ENCODE measurements around the gene NPIPB8. TPM values are rescaled to one million over a fixed set of nuclear protein-coding genes. Genes with fewer than 3 reads are reported as not detected.
"Not testable (repeated sequence)": the region's sequence is repeated elsewhere in the genome, so short reads cannot be mapped to it uniquely, and the experiment has no call there.

NPIPB8 gene
- total RNA-seq, 4 donors from 2014 or later: 1.3 to 2.4 TPM; not detected in 2

GRCh38 chr16:28623172-28623711, 14.6 kb upstream of the NPIPB8 start:
- 2 to 32% methylated on average over 24 to 39 of the region's 68 CpGs for WGBS, 2 donors
- H3K36me3 ChIP-seq: no peaks in the 10 kb centered on the region
- peak overlapping the region in 2 of 4 donors; percentile 10 to 51 for H3K27ac ChIP-seq
- peaks cover 0 to 14% of the 10 kb centered on the region in 2 donors for H3K27me3 ChIP-seq
- DNase-seq (ENCODE audit: low spot score in 2 of 2): no peak
- H3K9me3 ChIP-seq: no peaks in the 10 kb centered on the region
- no peak for TF ChIP-seq EP300 (IDR thresholded peaks at IDR 0.05)
- no peak for TF ChIP-seq POLR2A (IDR thresholded peaks at IDR 0.05)
- no peak for TF ChIP-seq CTCF (IDR thresholded peaks at IDR 0.05)
- H3K4me1 ChIP-seq: peaks cover 0 to 13% (median 0%) of the 10 kb centered on the region in 4 donors
- H3K4me3 ChIP-seq: peak overlapping the region; percentile 40 to 61 (median 51)

GRCh38 chr16:28630905-28631304, 7.0 kb upstream of the NPIPB8 start:
- H3K36me3 ChIP-seq; H3K4me3 ChIP-seq; H3K27ac ChIP-seq; H3K27me3 ChIP-seq; H3K9me3 ChIP-seq; H3K4me1 ChIP-seq; DNase-seq (ENCODE audit: low spot score in 2 of 2): not testable (repeated sequence)
- 70 to 84% methylated on average over 3 to 5 of the region's 5 CpGs for WGBS, 2 donors

GRCh38 chr16:28636093-28636823, 1.6 kb upstream of the NPIPB8 start:
- H3K27ac ChIP-seq; H3K27me3 ChIP-seq; H3K9me3 ChIP-seq; H3K4me3 ChIP-seq; DNase-seq (ENCODE audit: low spot score in 2 of 2); H3K4me1 ChIP-seq; H3K36me3 ChIP-seq: not testable (repeated sequence)
- 43 to 55% methylated on average over 5 of the region's 5 CpGs for WGBS, 2 donors

GRCh38 chr16:28638359-28638758, 494 bp downstream of the NPIPB8 start:
- not testable (repeated sequence) for H3K4me1 ChIP-seq; H3K9me3 ChIP-seq; H3K4me3 ChIP-seq; H3K36me3 ChIP-seq; DNase-seq (ENCODE audit: low spot score in 2 of 2); H3K27me3 ChIP-seq; H3K27ac ChIP-seq
- WGBS, 2 donors: 83 to 90% methylated on average over 2 to 3 of the region's 5 CpGs

GRCh38 chr16:28639959-28640358, 2.1 kb downstream of the NPIPB8 start:
- 58 to 88% methylated on average over 2 of the region's 2 CpGs for WGBS, 2 donors
- DNase-seq (ENCODE audit: low spot score in 2 of 2); H3K36me3 ChIP-seq; H3K27me3 ChIP-seq; H3K4me1 ChIP-seq; H3K9me3 ChIP-seq; H3K4me3 ChIP-seq; H3K27ac ChIP-seq: not testable (repeated sequence)

- WGBS, 2 donors: 80 to 91% methylated on average over 6 to 9 of the region's 25 CpGs
- not testable (repeated sequence) for H3K4me3 ChIP-seq; H3K27ac ChIP-seq; H3K27me3 ChIP-seq; H3K9me3 ChIP-seq; H3K4me1 ChIP-seq; DNase-seq (ENCODE audit: low spot score in 2 of 2); H3K36me3 ChIP-seq
Observed at GRCh38 chr16:28666264-28666663, 28.4 kb downstream of the NPIPB8 start.

- H3K4me1 ChIP-seq; H3K9me3 ChIP-seq; H3K4me3 ChIP-seq; H3K27ac ChIP-seq; DNase-seq (ENCODE audit: low spot score in 2 of 2); H3K27me3 ChIP-seq; H3K36me3 ChIP-seq: not testable (repeated sequence)
- WGBS, 2 donors: no CpG with 5 or more reads among the region's 7 CpGs
Observed at GRCh38 chr16:28667480-28667879, 29.6 kb downstream of the NPIPB8 start.

- not testable (repeated sequence) for H3K9me3 ChIP-seq; H3K4me1 ChIP-seq; H3K36me3 ChIP-seq; H3K27ac ChIP-seq; DNase-seq (ENCODE audit: low spot score in 2 of 2); H3K27me3 ChIP-seq; H3K4me3 ChIP-seq
- no CpG with 5 or more reads among the region's 4 CpGs for WGBS, 2 donors
Observed at GRCh38 chr16:28668199-28668598, 30.3 kb downstream of the NPIPB8 start.

GRCh38 chr16:28688327-28688952, 50.6 kb downstream of the NPIPB8 start:
- not testable (repeated sequence) for H3K36me3 ChIP-seq; DNase-seq (ENCODE audit: low spot score in 2 of 2); H3K4me3 ChIP-seq; H3K27ac ChIP-seq; H3K9me3 ChIP-seq; H3K4me1 ChIP-seq; H3K27me3 ChIP-seq
- WGBS, 2 donors: no CpG with 5 or more reads among the region's 10 CpGs

GRCh38 chr16:28689425-28689824, 51.6 kb downstream of the NPIPB8 start:
- not testable (repeated sequence) for H3K27me3 ChIP-seq; H3K9me3 ChIP-seq; H3K36me3 ChIP-seq; H3K4me1 ChIP-seq; H3K4me3 ChIP-seq; DNase-seq (ENCODE audit: low spot score in 2 of 2); H3K27ac ChIP-seq
- no CpG with 5 or more reads among the region's 13 CpGs for WGBS, 2 donors

- 69 to 88% methylated on average over 2 of the region's 4 CpGs for WGBS, 2 donors
- H3K4me3 ChIP-seq; H3K9me3 ChIP-seq; H3K36me3 ChIP-seq; H3K27ac ChIP-seq; H3K4me1 ChIP-seq; DNase-seq (ENCODE audit: low spot score in 2 of 2); H3K27me3 ChIP-seq: not testable (repeated sequence)
Observed at GRCh38 chr16:28691722-28692121, 53.9 kb downstream of the NPIPB8 start.

GRCh38 chr16:28693257-28693950, 55.5 kb downstream of the NPIPB8 start:
- WGBS, 2 donors: no CpG with 5 or more reads among the region's 11 CpGs
- H3K27ac ChIP-seq; H3K4me1 ChIP-seq; H3K4me3 ChIP-seq; H3K36me3 ChIP-seq; H3K27me3 ChIP-seq; H3K9me3 ChIP-seq; DNase-seq (ENCODE audit: low spot score in 2 of 2): not testable (repeated sequence)
